ENCODE results near the gene SNPH. TPM values are rescaled to one million over a fixed set of nuclear protein-coding genes. Genes with fewer than 3 reads are reported as not detected.

SNPH gene
- 1 to 10 TPM; 1.5 to 2.0 (median 1.7) TPM for total RNA-seq

- TF ChIP-seq, protein P1, sequence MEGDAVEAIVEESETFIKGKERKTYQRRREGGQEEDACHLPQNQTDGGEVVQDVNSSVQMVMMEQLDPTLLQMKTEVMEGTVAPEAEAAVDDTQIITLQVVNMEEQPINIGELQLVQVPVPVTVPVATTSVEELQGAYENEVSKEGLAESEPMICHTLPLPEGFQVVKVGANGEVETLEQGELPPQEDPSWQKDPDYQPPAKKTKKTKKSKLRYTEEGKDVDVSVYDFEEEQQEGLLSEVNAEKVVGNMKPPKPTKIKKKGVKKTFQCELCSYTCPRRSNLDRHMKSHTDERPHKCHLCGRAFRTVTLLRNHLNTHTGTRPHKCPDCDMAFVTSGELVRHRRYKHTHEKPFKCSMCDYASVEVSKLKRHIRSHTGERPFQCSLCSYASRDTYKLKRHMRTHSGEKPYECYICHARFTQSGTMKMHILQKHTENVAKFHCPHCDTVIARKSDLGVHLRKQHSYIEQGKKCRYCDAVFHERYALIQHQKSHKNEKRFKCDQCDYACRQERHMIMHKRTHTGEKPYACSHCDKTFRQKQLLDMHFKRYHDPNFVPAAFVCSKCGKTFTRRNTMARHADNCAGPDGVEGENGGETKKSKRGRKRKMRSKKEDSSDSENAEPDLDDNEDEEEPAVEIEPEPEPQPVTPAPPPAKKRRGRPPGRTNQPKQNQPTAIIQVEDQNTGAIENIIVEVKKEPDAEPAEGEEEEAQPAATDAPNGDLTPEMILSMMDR (IDR thresholded peaks at IDR 0.05; ENCODE audit: low read depth) = no peak
These were observed at the start of gene SNPH for GRCh38 chr20:1266167-1266973. SNPH (plus strand) TSS chr20:1266294; CDS start chr20:1296240, 29,946 bp downstream.

- TF ChIP-seq, protein P1 (IDR thresholded peaks at IDR 0.05; ENCODE audit: low read depth) = no peak
These were observed 41.7 kb upstream of the SNPH start for GRCh38 chr20:1224205-1224890.

DNA sequence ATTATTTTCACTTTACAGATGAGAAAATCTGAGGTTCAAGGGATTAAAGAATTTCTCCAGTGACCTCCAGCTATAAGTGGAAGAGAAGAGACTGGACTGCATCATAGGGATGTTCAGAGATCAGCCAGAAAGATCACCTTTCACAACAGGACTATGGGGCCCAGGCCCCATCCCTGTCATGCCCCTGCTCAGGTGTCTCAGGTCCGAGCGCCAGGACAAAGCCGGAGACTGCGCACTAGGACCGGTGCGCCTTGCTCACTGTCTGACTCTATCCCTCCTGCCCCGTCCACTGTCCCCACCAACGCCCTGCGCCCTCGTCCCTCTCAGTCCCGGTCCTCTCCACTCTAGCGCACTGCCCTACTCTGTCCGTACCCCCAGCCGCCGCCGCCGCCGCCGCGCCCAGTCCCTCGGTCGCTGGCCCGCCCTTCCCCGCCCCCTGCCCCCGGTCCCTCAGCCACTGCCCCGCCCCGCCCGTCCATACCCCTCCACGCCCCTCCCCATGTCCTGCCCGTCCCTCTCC lies 40.8 kb upstream of the SNPH start:
- TF ChIP-seq, protein P1 (IDR thresholded peaks at IDR 0.05; ENCODE audit: low read depth) = no peak

DNA sequence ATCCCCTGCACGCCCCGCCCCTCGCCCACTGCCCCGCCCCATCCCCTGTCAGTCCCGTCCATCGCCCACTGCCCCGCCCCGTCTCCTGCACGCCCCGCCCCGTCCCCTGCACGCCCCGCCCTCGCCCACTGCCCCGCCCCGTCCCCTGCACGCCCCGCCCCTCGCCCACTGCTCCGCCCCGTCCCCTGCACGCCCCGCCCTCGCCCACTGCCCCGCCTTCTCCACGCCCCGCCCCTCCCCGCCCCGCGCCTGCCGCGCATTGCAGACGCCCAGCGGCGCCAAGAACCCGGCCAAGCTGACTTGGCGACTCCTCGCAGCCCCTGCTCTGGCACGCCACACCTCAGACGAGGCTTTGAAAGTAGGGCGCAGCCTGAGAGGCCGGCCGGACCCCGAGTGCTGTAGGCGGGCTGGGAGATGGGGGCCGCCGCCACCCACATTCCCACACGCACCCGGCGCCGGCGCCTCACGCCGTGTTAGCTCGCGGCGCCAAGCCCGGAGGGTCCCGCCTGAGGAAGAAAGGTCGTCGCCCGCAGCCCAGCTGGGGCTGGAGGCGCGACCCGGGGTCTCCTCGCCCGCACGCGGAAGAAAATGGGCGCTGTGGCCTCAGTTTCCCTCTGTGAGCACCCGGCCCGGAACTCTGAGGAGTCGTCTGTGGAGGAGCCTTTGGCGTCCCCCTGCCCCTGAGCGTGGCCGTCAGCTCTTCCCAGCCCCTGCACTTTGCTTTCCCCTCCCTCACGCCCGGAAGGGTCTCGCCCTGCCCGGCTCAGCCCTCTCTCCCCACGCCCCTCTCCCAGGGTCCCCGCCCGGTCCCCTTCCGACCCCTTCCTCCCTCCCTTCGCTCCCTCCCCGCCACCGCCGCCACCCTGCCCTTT lies 40.1 kb upstream of the SNPH start, which contains the start of gene RAD21L1:
RAD21L1 (plus strand) TSS at position 262 of the 872 bp plus-strand sequence. CDS start 2,410 bp downstream, outside the sequence.
- TF ChIP-seq, protein P1 (IDR thresholded peaks at IDR 0.05; ENCODE audit: low read depth) = no peak

- TF ChIP-seq, protein P1 (IDR thresholded peaks at IDR 0.05; ENCODE audit: low read depth) = no peak
These were observed 36.6 kb upstream of the SNPH start for GRCh38 chr20:1229541-1229940.

GRCh38 chr20:1232286-1233111 lies 33.6 kb upstream of the SNPH start:
- TF ChIP-seq, protein P1 (IDR thresholded peaks at IDR 0.05; ENCODE audit: low read depth) = no peak

Data from subcutaneous adipose tissue (tissue), 4 donors.